Measurements from ENCODE around the gene LY9. TPM values are rescaled to one million over a fixed set of nuclear protein-coding genes. Genes with fewer than 3 reads are reported as not detected.

LY9 gene
- total and polyA plus RNA-seq, 12 donors: 0.10 to 1.4 (median 0.34) TPM; not detected in 6

- TF ChIP-seq, protein P1, sequence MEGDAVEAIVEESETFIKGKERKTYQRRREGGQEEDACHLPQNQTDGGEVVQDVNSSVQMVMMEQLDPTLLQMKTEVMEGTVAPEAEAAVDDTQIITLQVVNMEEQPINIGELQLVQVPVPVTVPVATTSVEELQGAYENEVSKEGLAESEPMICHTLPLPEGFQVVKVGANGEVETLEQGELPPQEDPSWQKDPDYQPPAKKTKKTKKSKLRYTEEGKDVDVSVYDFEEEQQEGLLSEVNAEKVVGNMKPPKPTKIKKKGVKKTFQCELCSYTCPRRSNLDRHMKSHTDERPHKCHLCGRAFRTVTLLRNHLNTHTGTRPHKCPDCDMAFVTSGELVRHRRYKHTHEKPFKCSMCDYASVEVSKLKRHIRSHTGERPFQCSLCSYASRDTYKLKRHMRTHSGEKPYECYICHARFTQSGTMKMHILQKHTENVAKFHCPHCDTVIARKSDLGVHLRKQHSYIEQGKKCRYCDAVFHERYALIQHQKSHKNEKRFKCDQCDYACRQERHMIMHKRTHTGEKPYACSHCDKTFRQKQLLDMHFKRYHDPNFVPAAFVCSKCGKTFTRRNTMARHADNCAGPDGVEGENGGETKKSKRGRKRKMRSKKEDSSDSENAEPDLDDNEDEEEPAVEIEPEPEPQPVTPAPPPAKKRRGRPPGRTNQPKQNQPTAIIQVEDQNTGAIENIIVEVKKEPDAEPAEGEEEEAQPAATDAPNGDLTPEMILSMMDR (IDR thresholded peaks at IDR 0.05): no peak
- no peaks in the 10 kb centered on the region for H3K9me3 ChIP-seq
- DNase-seq (no peak), ATAC-seq (no peak)
- peaks cover 0 to 49% (median 3%) of the 10 kb centered on the region in 9 donors for H3K4me1 ChIP-seq
- WGBS, 2 donors: 80 to 90% methylated on average over 2 of the region's 2 CpGs
- peaks cover 0 to 18% (median 2%) of the 10 kb centered on the region in 7 donors for H3K27me3 ChIP-seq
- no peaks in the 10 kb centered on the region for H3K36me3 ChIP-seq
- intact Hi-C loops (cut with DNase I): loop anchor here in 9 of 10 donors (5.0 to 10.0 kb wide), 7 partner anchors 113 to 255 kb away; partner anchors contain the start of genes ITLN2 (in 7 of the 9) and KLHDC9 (in 3 of the 9)
- no peak overlapping the region for H3K4me3 ChIP-seq
- no peak overlapping the region for H3K27ac ChIP-seq
Measured at GRCh38 chr1:160839746-160840145, 43.8 kb downstream of the LY9 start.

GRCh38 chr1:160841079-160841478, 45.1 kb downstream of the LY9 start:
- TF ChIP-seq, protein P1 (IDR thresholded peaks at IDR 0.05): no peak
- Histone ChIP-seq H3K4me1 (peaks cover 0 to 44% (median 3%) of the 10 kb centered on the region in 9 donors), H3K36me3 (no peaks in the 10 kb centered on the region), H3K9me3 (no peaks in the 10 kb centered on the region), H3K27me3 (peaks cover 0 to 21% (median 8%) of the 10 kb centered on the region in 7 donors), H3K4me3 (no peak overlapping the region), H3K27ac (no peak overlapping the region)
- DNase-seq: no peak
- ATAC-seq: no peak
- intact Hi-C loops (cut with DNase I): loop anchor here in 1 of 10 donors (5.0 kb wide), 1 partner anchor 111 kb away; the partner anchor contains the start of gene ITLN2
- WGBS, 2 donors: 90 to 98% methylated on average over 4 of the region's 4 CpGs

GRCh38 chr1:160844447-160845232, 48.7 kb downstream of the LY9 start:
- H3K27me3 ChIP-seq: peaks cover 0 to 26% (median 8%) of the 10 kb centered on the region in 7 donors
- DNase-seq (no peak), ATAC-seq (no peak)
- H3K36me3 ChIP-seq: no peaks in the 10 kb centered on the region
- intact Hi-C loops (cut with DNase I): loop anchor here in 1 of 10 donors (5.0 kb wide), 1 partner anchor 108 kb away; the partner anchor contains the start of gene ITLN2
- TF ChIP-seq, protein P1 (IDR thresholded peaks at IDR 0.05): no peak
- WGBS, 2 donors: 85 to 88% methylated on average over 12 of the region's 12 CpGs
- peaks cover 0 to 9% (median 0%) of the 10 kb centered on the region in 9 donors for H3K4me1 ChIP-seq
- H3K27ac ChIP-seq: no peak overlapping the region
- H3K4me3 ChIP-seq: no peak overlapping the region
- no peaks in the 10 kb centered on the region for H3K9me3 ChIP-seq

DNA sequence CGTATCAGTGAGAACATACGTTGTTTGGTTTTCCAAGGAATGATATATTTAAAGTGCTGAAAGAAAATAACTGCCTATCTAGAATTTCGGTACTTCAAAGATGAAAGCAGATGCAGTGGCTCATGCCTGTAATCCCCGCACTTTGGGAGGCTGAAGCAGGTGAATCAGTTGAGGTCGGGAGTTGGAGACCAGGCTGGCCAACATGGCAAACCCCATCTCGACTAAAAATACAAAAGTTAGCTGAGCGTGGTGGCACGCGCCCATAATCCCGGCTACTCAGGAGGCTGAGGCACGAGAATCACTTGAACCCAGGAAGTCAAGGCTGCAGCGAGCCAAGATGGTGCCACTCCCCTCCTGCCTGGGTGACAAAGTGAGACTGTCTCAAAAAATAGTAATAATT, 50.3 kb downstream of the LY9 start:
- TF ChIP-seq, protein P1 (IDR thresholded peaks at IDR 0.05): no peak
- WGBS, 2 donors: 71% methylated on average over 12 of the region's 12 CpGs
- Histone ChIP-seq H3K4me3 (no peak overlapping the region), H3K27me3 (peaks cover 0 to 26% (median 8%) of the 10 kb centered on the region in 7 donors), H3K36me3 (no peaks in the 10 kb centered on the region), H3K27ac (no peak overlapping the region), H3K9me3 (no peaks in the 10 kb centered on the region), H3K4me1 (peaks cover 0 to 5% (median 0%) of the 10 kb centered on the region in 9 donors)
- intact Hi-C loops (cut with DNase I): no loop called here
- DNase-seq (no peak), ATAC-seq (no peak)

All from heart right ventricle (tissue), 16 donors.